Caco-2 (cell line): ENCODE results near the gene SKP1. TPM values are rescaled to one million over a fixed set of nuclear protein-coding genes. Genes with fewer than 3 reads are reported as not detected.

Experiments used
- BruUV-seq: library from RNA; stranded (reverse); fragments of 400-500 nt; replicated peaks from 2 replicates; lab custom pipeline; 2021; lab: Mats Ljungman, UMichigan
- CTCF ChIA-PET: fragments of 300-600 bp; sonication (Branson Sonifier 250); formaldehyde crosslinking; loops from one replicate; lab custom pipeline; 2022; ENCODE audit warnings: antibody characterized with exemption; lab: Charles Lee
- POLR2A ChIA-PET: fragments of 300-600 bp; sonication (Branson Sonifier 250); formaldehyde crosslinking; loops from one replicate; lab custom pipeline; 2022; ENCODE audit warnings: antibody characterized with exemption; lab: Charles Lee
- DNase-seq, 2 experiments: peaks; one replicate each; pipeline versions ENCODE4 v3.0.0 to v3.0.0-alpha.2; 2020 to 2022
- H3K27me3 ChIP-seq: replicated peaks from 2 replicates; pipeline ENCODE4 v1.6.0; 2011; ENCODE audit warnings: low read length; ENCODE audit not compliant: control insufficient read depth, insufficient read depth
- H3K36me3 ChIP-seq: 2 replicates; pipeline ENCODE4 v1.5.1; 2011; ENCODE audit warnings: low read length; ENCODE audit not compliant: control insufficient read depth, insufficient read depth
- H3K4me1 ChIP-seq: fragments of 250-450 bp; sonication (Bioruptor Pico); 2 replicates; pipeline ENCODE4 v1.5.1; 2020; ENCODE audit warnings: mild to moderate bottlenecking
- H3K4me3 ChIP-seq: 2 replicates; pipeline ENCODE4 v1.5.1; 2011; ENCODE audit warnings: low read depth, mild to moderate bottlenecking, control low read depth, low read length
- H3K9me3 ChIP-seq: fragments of 250-450 bp; sonication (Bioruptor Pico); 2 replicates; pipeline ENCODE4 v1.5.1; 2020; ENCODE audit warnings: mild to moderate bottlenecking, moderate library complexity
- H3K27ac Mint-ChIP-seq: one replicate; pipeline ENCODE4 v1.8.0; 2022; ENCODE audit warnings: mixed read lengths; ENCODE audit not compliant: unreplicated experiment
- H3K27me3 Mint-ChIP-seq: one replicate; pipeline ENCODE4 v1.8.0; 2022; ENCODE audit warnings: mixed read lengths; ENCODE audit not compliant: insufficient read depth, unreplicated experiment
- H3K36me3 Mint-ChIP-seq: one replicate; pipeline ENCODE4 v1.8.0; 2022; ENCODE audit warnings: mild to moderate bottlenecking, mixed read lengths; ENCODE audit not compliant: insufficient read depth, unreplicated experiment
- H3K4me1 Mint-ChIP-seq: one replicate; pipeline ENCODE4 v1.8.0; 2022; ENCODE audit warnings: low read depth, mixed read lengths; ENCODE audit not compliant: unreplicated experiment
- H3K4me3 Mint-ChIP-seq: one replicate; pipeline ENCODE4 v1.8.0; 2022; ENCODE audit warnings: mild to moderate bottlenecking, moderate library complexity, mixed read lengths; ENCODE audit not compliant: unreplicated experiment
- H3K9me3 Mint-ChIP-seq: one replicate; pipeline ENCODE4 v1.8.0; 2022; ENCODE audit warnings: mixed read lengths; ENCODE audit not compliant: unreplicated experiment
- CTCF ChIP-seq, 2 experiments: fragments of 200-600 bp in 1 of 2; IDR thresholded peaks; 1 replicate in 1 of 2; 2 replicates in 1 of 2; pipeline versions ENCODE4 v1.5.1 to v1.8.0; 2011 to 2022; ENCODE audit warnings: antibody characterized with exemption in 1 of 2, control low read depth in 1 of 2, inconsistent platforms in 1 of 2, low read depth in 1 of 2, low read length in 1 of 2, mild to moderate bottlenecking in 1 of 2, moderate library complexity in 1 of 2; ENCODE audit not compliant: insufficient read depth in 1 of 2, severe bottlenecking in 1 of 2, unreplicated experiment in 1 of 2
- intact Hi-C: fragments of 100-400 bp; cut with micrococcal nuclease; formaldehyde crosslinking; loops from one replicate; pipeline ENCODE4 v1.10.0; 2022; ENCODE audit not compliant: unreplicated experiment
- total RNA-seq: library from RNA; stranded (reverse); gene quantifications from 2 replicates; pipeline ENCODE4 v1.2.3, GENCODE V29; 2022

The SKP1 gene
- total RNA-seq, 1 experiment from 2014 or later: 365 TPM

- BruUV-seq: no TSS peak
- ChIA-PET CTCF (no interaction called here), POLR2A (no interaction called here)
- no peaks in the 10 kb centered on the region for H3K4me1 ChIP-seq
- H3K9me3 ChIP-seq: no peaks in the 10 kb centered on the region
- H3K36me3 ChIP-seq: peaks cover 5% of the 10 kb centered on the region
- TF ChIP-seq CTCF (IDR thresholded peaks at IDR 0.05; ENCODE audit: insufficient read depth in 1 of 2, low read depth in 1 of 2, low read length in 1 of 2, severe bottlenecking in 1 of 2, unreplicated experiment in 1 of 2): no peak
- Mint-ChIP-seq H3K27me3 (no peaks in the 10 kb centered on the region), H3K27ac (no peak overlapping the region), H3K4me3 (no peak overlapping the region), H3K36me3 (peaks cover 54% of the 10 kb centered on the region), H3K9me3 (no peaks in the 10 kb centered on the region), H3K4me1 (no peaks in the 10 kb centered on the region)
- no peak overlapping the region for H3K4me3 ChIP-seq
- H3K27me3 ChIP-seq: no peaks in the 10 kb centered on the region
- intact Hi-C loops: no loop called here
- no peak for DNase-seq
These were observed 30.9 kb upstream of the SKP1 start for GRCh38 chr5:134207696-134208095.

- POLR2A ChIA-PET: no interaction called here
- TF ChIP-seq CTCF (IDR thresholded peaks at IDR 0.05; ENCODE audit: insufficient read depth in 1 of 2, low read depth in 1 of 2, low read length in 1 of 2, severe bottlenecking in 1 of 2, unreplicated experiment in 1 of 2): no peak
- H3K4me1 ChIP-seq: no peaks in the 10 kb centered on the region
These were observed 29.9 kb upstream of the SKP1 start for GRCh38 chr5:134206627-134207160.

GRCh38 chr5:134204575-134204974, 27.8 kb upstream of the SKP1 start:
- H3K9me3 Mint-ChIP-seq: no peaks in the 10 kb centered on the region
- intact Hi-C loops: no loop called here
- no TSS peak for BruUV-seq
- ChIA-PET CTCF (interaction anchor here (2.0 kb wide), 1 partner anchor 383 kb away, joined by 5 read pairs; no protein-coding TSS in a partner anchor), POLR2A (no interaction called here)
- no peaks in the 10 kb centered on the region for H3K4me1 ChIP-seq
- TF ChIP-seq CTCF (IDR thresholded peaks at IDR 0.05; ENCODE audit: insufficient read depth in 1 of 2, low read depth in 1 of 2, low read length in 1 of 2, severe bottlenecking in 1 of 2, unreplicated experiment in 1 of 2): no peak
- H3K9me3 ChIP-seq: no peaks in the 10 kb centered on the region
- H3K4me3 ChIP-seq: no peak overlapping the region
- H3K36me3 ChIP-seq: peaks cover 5% of the 10 kb centered on the region
- DNase-seq: no peak
- no peaks in the 10 kb centered on the region for H3K4me1 Mint-ChIP-seq
- no peaks in the 10 kb centered on the region for H3K27me3 ChIP-seq
- H3K36me3 Mint-ChIP-seq: peaks cover 81% of the 10 kb centered on the region
- no peak overlapping the region for H3K4me3 Mint-ChIP-seq
- no peaks in the 10 kb centered on the region for H3K27me3 Mint-ChIP-seq
- H3K27ac Mint-ChIP-seq: no peak overlapping the region

More at GRCh38 chr5:134206627-134207160, 29.9 kb upstream of the SKP1 start:
- Mint-ChIP-seq H3K27me3 (no peaks in the 10 kb centered on the region), H3K9me3 (no peaks in the 10 kb centered on the region), H3K4me3 (no peak overlapping the region), H3K36me3 (peaks cover 61% of the 10 kb centered on the region), H3K4me1 (no peaks in the 10 kb centered on the region), H3K27ac (no peak overlapping the region)
- DNase-seq: no peak
- no peak overlapping the region for H3K4me3 ChIP-seq
- no peaks in the 10 kb centered on the region for H3K9me3 ChIP-seq
- peaks cover 5% of the 10 kb centered on the region for H3K36me3 ChIP-seq
- intact Hi-C loops: no loop called here
- no TSS peak for BruUV-seq
- CTCF ChIA-PET: interaction anchor here (2.0 kb wide), 1 partner anchor 381 kb away, joined by 5 read pairs; no protein-coding TSS in a partner anchor
- H3K27me3 ChIP-seq: no peaks in the 10 kb centered on the region
